Measurements from ENCODE around the gene TFB2M. TPM values are rescaled to one million over a fixed set of nuclear protein-coding genes. Genes with fewer than 3 reads are reported as not detected.
"Not testable (repeated sequence)": the region's sequence is repeated elsewhere in the genome, so short reads cannot be mapped to it uniquely, and the experiment has no call there.

The TFB2M gene, protein sequence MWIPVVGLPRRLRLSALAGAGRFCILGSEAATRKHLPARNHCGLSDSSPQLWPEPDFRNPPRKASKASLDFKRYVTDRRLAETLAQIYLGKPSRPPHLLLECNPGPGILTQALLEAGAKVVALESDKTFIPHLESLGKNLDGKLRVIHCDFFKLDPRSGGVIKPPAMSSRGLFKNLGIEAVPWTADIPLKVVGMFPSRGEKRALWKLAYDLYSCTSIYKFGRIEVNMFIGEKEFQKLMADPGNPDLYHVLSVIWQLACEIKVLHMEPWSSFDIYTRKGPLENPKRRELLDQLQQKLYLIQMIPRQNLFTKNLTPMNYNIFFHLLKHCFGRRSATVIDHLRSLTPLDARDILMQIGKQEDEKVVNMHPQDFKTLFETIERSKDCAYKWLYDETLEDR
- total RNA-seq, result 15.5 and 16.6 TPM in 2 replicates

DNA sequence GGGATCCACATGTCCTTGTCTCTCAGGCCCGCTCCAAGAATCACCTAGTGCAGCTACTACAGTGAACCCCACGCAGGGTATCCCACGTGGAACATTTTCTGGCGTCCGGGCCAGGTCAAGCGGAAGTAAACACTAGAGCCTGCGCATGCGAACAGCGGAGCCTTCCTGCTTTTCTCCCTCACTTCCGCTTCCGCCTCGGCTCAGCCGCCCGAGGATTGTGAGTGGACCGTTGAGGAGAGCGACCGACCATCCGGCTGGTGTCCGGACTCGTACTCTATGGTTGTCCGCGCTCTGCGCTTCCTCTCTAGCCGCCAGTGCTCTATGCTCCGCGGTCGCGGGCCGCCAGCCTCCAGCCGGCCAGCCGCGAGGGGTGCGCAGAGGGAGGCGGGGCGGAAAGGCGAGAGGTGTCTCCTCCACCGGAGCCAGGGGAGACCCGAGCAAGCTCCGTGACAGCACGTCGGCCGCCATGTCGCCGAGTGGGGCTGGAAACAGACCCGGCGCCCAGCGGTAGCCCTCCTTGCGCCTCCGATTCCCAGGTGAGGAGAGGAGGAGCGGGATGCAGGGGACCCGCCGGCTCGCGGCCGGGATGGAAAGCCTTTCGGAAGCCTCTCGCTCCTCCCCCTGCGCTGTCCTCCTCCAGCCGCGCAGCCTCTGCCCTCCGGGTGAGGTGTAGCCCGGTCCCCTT is at the start of gene TFB2M, which contains the start of gene CNST:
Gene TFB2M (minus strand): TSS at position 134 of the 685 bp plus-strand sequence. CDS start 123 bp downstream, at position 11.
Gene CNST (plus strand): TSS at position 329 of the 685 bp plus-strand sequence. CDS start 25,107 bp downstream, outside the sequence.
- H3K4me3 ChIP-seq (ENCODE audit: low read depth, low read length), result peak within 1 kb of the TSS; percentile 96
- TF ChIP-seq, protein P1, sequence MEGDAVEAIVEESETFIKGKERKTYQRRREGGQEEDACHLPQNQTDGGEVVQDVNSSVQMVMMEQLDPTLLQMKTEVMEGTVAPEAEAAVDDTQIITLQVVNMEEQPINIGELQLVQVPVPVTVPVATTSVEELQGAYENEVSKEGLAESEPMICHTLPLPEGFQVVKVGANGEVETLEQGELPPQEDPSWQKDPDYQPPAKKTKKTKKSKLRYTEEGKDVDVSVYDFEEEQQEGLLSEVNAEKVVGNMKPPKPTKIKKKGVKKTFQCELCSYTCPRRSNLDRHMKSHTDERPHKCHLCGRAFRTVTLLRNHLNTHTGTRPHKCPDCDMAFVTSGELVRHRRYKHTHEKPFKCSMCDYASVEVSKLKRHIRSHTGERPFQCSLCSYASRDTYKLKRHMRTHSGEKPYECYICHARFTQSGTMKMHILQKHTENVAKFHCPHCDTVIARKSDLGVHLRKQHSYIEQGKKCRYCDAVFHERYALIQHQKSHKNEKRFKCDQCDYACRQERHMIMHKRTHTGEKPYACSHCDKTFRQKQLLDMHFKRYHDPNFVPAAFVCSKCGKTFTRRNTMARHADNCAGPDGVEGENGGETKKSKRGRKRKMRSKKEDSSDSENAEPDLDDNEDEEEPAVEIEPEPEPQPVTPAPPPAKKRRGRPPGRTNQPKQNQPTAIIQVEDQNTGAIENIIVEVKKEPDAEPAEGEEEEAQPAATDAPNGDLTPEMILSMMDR (conservative IDR thresholded peaks at IDR 0.05; ENCODE audit: low read depth, low read length), result no peak
- DNase-seq (ENCODE audit: low read depth), result peak; percentile 86

DNA sequence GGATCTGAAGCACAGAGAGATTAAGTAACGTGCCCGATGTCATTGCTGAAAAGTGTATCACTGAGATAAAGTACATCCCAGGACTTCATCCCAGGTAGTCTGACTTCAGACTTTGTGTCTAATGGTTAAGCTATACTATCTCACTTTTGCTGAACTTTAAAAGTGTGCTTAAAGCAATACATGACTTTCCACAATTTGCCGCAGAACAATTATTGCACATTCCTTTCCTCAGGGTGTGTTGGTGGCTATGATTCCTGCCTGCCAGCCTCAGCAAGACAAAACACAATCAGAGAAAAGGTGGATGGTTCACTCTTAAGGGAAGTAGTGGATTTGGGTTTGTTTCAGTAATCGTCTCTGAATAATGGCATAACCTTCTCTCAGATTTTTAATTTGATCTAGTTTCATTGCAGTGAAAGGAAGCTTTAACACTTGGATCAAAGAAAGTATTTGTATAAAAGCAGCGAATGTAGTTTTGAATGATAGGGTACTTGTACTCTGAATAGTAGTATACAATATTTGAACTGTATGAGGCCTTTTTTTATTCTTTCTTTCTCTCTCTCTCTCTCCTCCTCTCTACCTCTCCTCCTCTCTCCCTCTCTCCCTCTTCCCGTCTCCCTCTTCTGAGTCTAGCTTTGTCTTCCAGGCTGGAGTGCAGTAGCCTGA is 47.2 kb upstream of the TFB2M start:
- TF ChIP-seq, protein P1 (conservative IDR thresholded peaks at IDR 0.05; ENCODE audit: low read depth, low read length), result no peak
- no peak for DNase-seq (ENCODE audit: low read depth)
- no peak overlapping the region for H3K4me3 ChIP-seq (ENCODE audit: low read depth, low read length)

DNA sequence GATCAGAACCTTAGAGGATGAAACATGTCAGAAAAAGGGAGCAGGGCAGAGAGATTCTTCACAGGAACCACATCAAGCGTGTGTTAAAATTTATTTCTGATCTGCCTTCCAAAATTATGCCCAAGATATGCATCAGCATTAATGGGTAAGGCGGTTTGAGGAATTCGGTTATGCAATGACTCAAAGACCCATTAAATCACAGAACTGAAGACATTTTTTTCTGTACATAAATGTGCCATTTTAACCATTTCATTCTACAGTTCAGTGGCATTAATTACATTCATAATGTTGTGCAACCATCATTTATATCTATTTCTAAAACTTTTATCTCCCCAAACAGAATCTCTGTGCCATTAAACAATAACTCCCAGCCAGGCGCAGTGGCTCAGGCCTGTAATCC is 43.6 kb upstream of the TFB2M start:
- TF ChIP-seq, protein P1 (conservative IDR thresholded peaks at IDR 0.05; ENCODE audit: low read depth, low read length), result no peak
- H3K4me3 ChIP-seq (ENCODE audit: low read depth, low read length), result no peak overlapping the region
- DNase-seq (ENCODE audit: low read depth), result no peak

DNA sequence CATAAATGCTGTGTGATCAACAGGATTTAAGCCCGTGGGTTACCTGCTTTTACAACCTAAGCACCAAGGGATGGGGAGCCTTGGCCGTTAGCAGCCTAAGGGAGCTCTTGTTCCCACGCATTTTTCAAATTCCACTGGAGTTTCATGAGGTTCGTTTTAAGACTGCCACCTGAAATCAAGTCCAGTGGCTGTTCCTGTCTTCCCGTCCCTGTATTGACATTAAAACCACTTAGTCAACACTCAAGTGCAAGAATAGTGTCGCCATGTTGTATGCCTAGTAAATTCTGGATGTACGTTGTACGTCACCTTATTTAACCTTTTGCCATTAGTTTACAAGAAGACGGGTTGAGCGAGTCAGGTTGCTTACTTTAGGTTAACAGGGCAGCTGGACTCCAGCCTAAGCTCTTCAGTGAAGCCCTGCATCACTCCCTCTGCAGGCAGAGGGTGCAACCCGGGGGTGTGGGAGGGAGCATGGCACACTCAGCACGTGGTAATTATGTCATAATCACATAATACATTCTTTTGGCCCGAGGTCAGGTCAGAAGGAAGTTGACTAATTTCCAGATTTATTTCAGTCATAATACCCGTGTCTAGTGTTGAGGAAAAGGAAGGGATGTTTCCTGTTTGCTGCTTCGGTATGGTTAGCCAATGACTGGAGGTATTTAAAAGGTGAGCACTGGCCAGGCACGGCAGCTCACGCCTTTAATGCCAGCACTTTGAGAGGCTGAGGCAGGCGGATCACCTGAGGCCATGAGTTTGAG is 42.7 kb upstream of the TFB2M start:
- TF ChIP-seq, protein P1 (conservative IDR thresholded peaks at IDR 0.05; ENCODE audit: low read depth, low read length), result peak; percentile 38
- DNase-seq (ENCODE audit: low read depth), result peak; percentile 89
- no peak overlapping the region for H3K4me3 ChIP-seq (ENCODE audit: low read depth, low read length)

DNA sequence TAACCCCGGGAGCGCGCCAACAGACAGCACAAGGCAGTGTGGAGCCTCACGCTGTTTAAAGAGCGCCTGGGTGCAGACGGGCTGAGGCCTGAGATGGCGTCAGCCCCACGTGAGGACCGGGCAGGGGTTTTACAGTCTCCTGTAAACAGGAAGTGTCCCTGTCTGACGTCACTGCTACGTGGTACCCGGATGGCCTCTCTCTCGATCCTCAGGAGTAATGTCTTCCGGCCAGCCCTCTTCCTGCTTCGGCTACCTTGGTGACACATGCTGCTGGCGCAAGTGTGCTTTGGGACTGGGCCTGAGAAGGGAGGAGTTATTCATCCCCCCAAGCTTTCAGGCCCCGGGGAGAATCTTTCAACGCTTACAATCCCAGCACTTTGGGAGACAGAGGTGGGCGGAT is 41.4 kb upstream of the TFB2M start:
- no peak overlapping the region for H3K4me3 ChIP-seq (ENCODE audit: low read depth, low read length)
- no peak for DNase-seq (ENCODE audit: low read depth)
- TF ChIP-seq, protein P1 (conservative IDR thresholded peaks at IDR 0.05; ENCODE audit: low read depth, low read length), result no peak

DNA sequence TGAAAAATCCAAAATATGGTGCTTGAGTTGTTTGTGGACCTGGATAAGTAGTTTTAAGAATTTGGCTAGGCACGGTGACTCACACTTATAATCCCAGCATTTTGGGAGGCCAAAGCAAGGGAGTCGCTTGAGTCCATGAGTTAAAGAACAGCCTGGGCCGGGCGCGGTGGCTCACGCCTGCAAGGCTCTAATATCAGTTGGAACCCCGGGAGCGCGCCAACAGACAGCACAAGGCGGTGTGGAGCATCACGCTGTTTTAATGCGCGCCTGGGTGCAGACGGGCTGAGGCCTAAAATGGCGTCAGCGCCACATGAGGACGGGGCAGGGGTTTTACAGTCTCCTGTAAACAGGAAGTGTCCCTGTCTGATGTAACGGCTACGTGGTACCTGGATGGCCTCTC is 39.2 kb upstream of the TFB2M start:
- DNase-seq (ENCODE audit: low read depth); H3K4me3 ChIP-seq (ENCODE audit: low read depth, low read length): not testable (repeated sequence)

Measured in epithelial cell of proximal tubule (primary cell).